Measurements from ENCODE around the gene DSCAM.

GRCh38 chr21:40671716-40672115 is 175.2 kb downstream of the DSCAM start:
- TF ChIP-seq CTCF (IDR thresholded peaks at IDR 0.05; ENCODE audit: low read length) = no peak
- TF ChIP-seq EZH2 (IDR thresholded peaks at IDR 0.05; ENCODE audit: borderline replicate concordance, low read length) = no peak

Measured in OCI-LY1 (cell line).